Measurements from ENCODE around the gene ST6GALNAC2.
"Not testable (repeated sequence)": the region's sequence is repeated elsewhere in the genome, so short reads cannot be mapped to it uniquely, and the experiment has no call there.

The ST6GALNAC2 gene

GRCh38 chr17:76561799-76562268 is 23.8 kb downstream of the ST6GALNAC2 start:
- no peak for DNase-seq
- Mint-ChIP-seq H3K27me3 (no peaks in the 10 kb centered on the region), H3K36me3 (ENCODE audit: insufficient read depth) (peaks cover 78% of the 10 kb centered on the region), H3K4me3 (peak overlapping the region; percentile 77 to 96), H3K4me1 (ENCODE audit: low read depth in 2 of 2) (peaks cover 58 to 67% of the 10 kb centered on the region in 2 donors), H3K27ac (peak overlapping the region; percentile 88 to 99), H3K9me3 (no peaks in the 10 kb centered on the region)
- ATAC-seq (replicated peaks) = no peak

GRCh38 chr17:76561332-76561731 is 24.3 kb downstream of the ST6GALNAC2 start:
- ATAC-seq (replicated peaks) = peak; percentile 48
- Mint-ChIP-seq H3K36me3 (ENCODE audit: insufficient read depth) (peaks cover 76% of the 10 kb centered on the region), H3K9me3 (no peaks in the 10 kb centered on the region), H3K27ac (peak overlapping the region; percentile 88 to 99), H3K4me3 (peak overlapping the region; percentile 77 to 96), H3K27me3 (no peaks in the 10 kb centered on the region), H3K4me1 (ENCODE audit: low read depth in 2 of 2) (peaks cover 58 to 67% of the 10 kb centered on the region in 2 donors)
- peak; percentile 45 to 51 (median 47) for DNase-seq

- Mint-ChIP-seq H3K27ac (peak overlapping the region; percentile 88 to 99), H3K9me3 (no peaks in the 10 kb centered on the region), H3K27me3 (no peaks in the 10 kb centered on the region), H3K36me3 (ENCODE audit: insufficient read depth) (peaks cover 75% of the 10 kb centered on the region), H3K4me1 (ENCODE audit: low read depth in 2 of 2) (peaks cover 54 to 64% of the 10 kb centered on the region in 2 donors), H3K4me3 (peak overlapping the region; percentile 77 to 96)
- DNase-seq (no peak), ATAC-seq (replicated peaks) (no peak)
Measured at GRCh38 chr17:76560877-76561221, 24.8 kb downstream of the ST6GALNAC2 start.

GRCh38 chr17:76560036-76560876 is 25.4 kb downstream of the ST6GALNAC2 start:
- peaks cover 51 to 59% of the 10 kb centered on the region in 2 donors for H3K4me1 Mint-ChIP-seq (ENCODE audit: low read depth in 2 of 2)
- peak overlapping the region; percentile 77 to 96 for H3K4me3 Mint-ChIP-seq
- peaks cover 69% of the 10 kb centered on the region for H3K36me3 Mint-ChIP-seq (ENCODE audit: insufficient read depth)
- ATAC-seq (replicated peaks) (no peak), DNase-seq (no peak)
- no peaks in the 10 kb centered on the region for H3K27me3 Mint-ChIP-seq
- H3K27ac Mint-ChIP-seq = peak overlapping the region; percentile 88 to 99
- no peaks in the 10 kb centered on the region for H3K9me3 Mint-ChIP-seq

GRCh38 chr17:76559460-76559859 is 26.2 kb downstream of the ST6GALNAC2 start:
- H3K9me3 Mint-ChIP-seq; DNase-seq; ATAC-seq (replicated peaks); H3K27me3 Mint-ChIP-seq: not testable (repeated sequence)
- Mint-ChIP-seq H3K27ac (peak overlapping the region; percentile 99), H3K4me1 (ENCODE audit: low read depth in 2 of 2) (peaks cover 51 to 62% of the 10 kb centered on the region in 2 donors), H3K36me3 (ENCODE audit: insufficient read depth) (peaks cover 61% of the 10 kb centered on the region), H3K4me3 (peak overlapping the region; percentile 96 to 100)

GRCh38 chr17:76558198-76559095 is 27.2 kb downstream of the ST6GALNAC2 start:
- no peaks in the 10 kb centered on the region for H3K9me3 Mint-ChIP-seq
- ATAC-seq (replicated peaks) = no peak

GRCh38 chr17:76557368-76558197 is 28.1 kb downstream of the ST6GALNAC2 start:
- Mint-ChIP-seq H3K4me1 (ENCODE audit: low read depth in 2 of 2) (peaks cover 43 to 57% of the 10 kb centered on the region in 2 donors), H3K9me3 (no peaks in the 10 kb centered on the region), H3K36me3 (ENCODE audit: insufficient read depth) (peaks cover 48% of the 10 kb centered on the region), H3K4me3 (peak overlapping the region; percentile 96 to 100), H3K27ac (peak overlapping the region; percentile 99), H3K27me3 (no peaks in the 10 kb centered on the region)
- ATAC-seq (replicated peaks) = peak; percentile 75
- peak; percentile 93 to 95 (median 94) for DNase-seq

More at GRCh38 chr17:76558198-76559095, 27.2 kb downstream of the ST6GALNAC2 start:
- H3K4me3 Mint-ChIP-seq = peak overlapping the region; percentile 96 to 100
- no peaks in the 10 kb centered on the region for H3K27me3 Mint-ChIP-seq
- DNase-seq = no peak
- H3K4me1 Mint-ChIP-seq (ENCODE audit: low read depth in 2 of 2) = peaks cover 51 to 63% of the 10 kb centered on the region in 2 donors
- peaks cover 54% of the 10 kb centered on the region for H3K36me3 Mint-ChIP-seq (ENCODE audit: insufficient read depth)
- peak overlapping the region; percentile 99 for H3K27ac Mint-ChIP-seq

- Mint-ChIP-seq H3K27me3 (no peaks in the 10 kb centered on the region), H3K4me3 (peak overlapping the region; percentile 96 to 100), H3K36me3 (ENCODE audit: insufficient read depth) (peaks cover 42% of the 10 kb centered on the region), H3K9me3 (no peaks in the 10 kb centered on the region), H3K27ac (peak overlapping the region; percentile 99), H3K4me1 (ENCODE audit: low read depth in 2 of 2) (peaks cover 39 to 53% of the 10 kb centered on the region in 2 donors)
- peak in 2 of 3 experiments; percentile 44 to 52 for DNase-seq
- peak; percentile 58 for ATAC-seq (replicated peaks)
Measured at GRCh38 chr17:76556765-76557367, 28.8 kb downstream of the ST6GALNAC2 start.

GRCh38 chr17:76554131-76554530 is 31.5 kb downstream of the ST6GALNAC2 start:
- Mint-ChIP-seq H3K4me3 (no peak overlapping the region), H3K4me1 (ENCODE audit: low read depth in 2 of 2) (peaks cover 26 to 33% of the 10 kb centered on the region in 2 donors), H3K9me3 (no peaks in the 10 kb centered on the region), H3K27me3 (no peaks in the 10 kb centered on the region), H3K36me3 (ENCODE audit: insufficient read depth) (peaks cover 21% of the 10 kb centered on the region), H3K27ac (no peak overlapping the region)
- no peak for DNase-seq
- no peak for ATAC-seq (replicated peaks)

GRCh38 chr17:76553178-76553908 is 32.3 kb downstream of the ST6GALNAC2 start:
- Mint-ChIP-seq H3K27me3 (no peaks in the 10 kb centered on the region), H3K4me3 (no peak overlapping the region), H3K4me1 (ENCODE audit: low read depth in 2 of 2) (peaks cover 20 to 26% of the 10 kb centered on the region in 2 donors), H3K9me3 (no peaks in the 10 kb centered on the region), H3K36me3 (ENCODE audit: insufficient read depth) (peaks cover 21% of the 10 kb centered on the region), H3K27ac (no peak overlapping the region)
- no peak for DNase-seq
- no peak for ATAC-seq (replicated peaks)

- Mint-ChIP-seq H3K36me3 (ENCODE audit: insufficient read depth) (peaks cover 5% of the 10 kb centered on the region), H3K27me3 (no peaks in the 10 kb centered on the region), H3K4me3 (no peak overlapping the region), H3K4me1 (ENCODE audit: low read depth in 2 of 2) (peaks cover 5 to 9% of the 10 kb centered on the region in 2 donors), H3K27ac (no peak overlapping the region), H3K9me3 (no peaks in the 10 kb centered on the region)
- ATAC-seq (replicated peaks) (no peak), DNase-seq (no peak)
Measured at GRCh38 chr17:76551685-76552084, 34.0 kb downstream of the ST6GALNAC2 start.

Data from effector memory CD8-positive, alpha-beta T cell (primary cell).